Lung (tissue), 12 donors: ENCODE measurements around the gene DDOST. TPM values are rescaled to one million over a fixed set of nuclear protein-coding genes. Genes with fewer than 3 reads are reported as not detected.
A peak's percentile ranks its signal among the peaks of the same experiment; 100 is the strongest.

Experiments
- ATAC-seq: fragments of 200-7000 bp; cut with Tn5 transposase; one replicate; pipeline ENCODE4 v1.9.1; 2020; ENCODE audit warnings: moderate number of reproducible peaks; ENCODE audit not compliant: insufficient read depth, low FRiP score
- DNase-seq, 3 donors: peaks; one replicate each; pipeline ENCODE4 v3.0.0-alpha.2; 2013 to 2017
- H3K27ac ChIP-seq, 2 donors: one replicate each; pipeline ENCODE4 v1.5.1; 2013; ENCODE audit warnings: mild to moderate bottlenecking in 2 of 2, moderate library complexity in 2 of 2, control low read depth in 1 of 2, inconsistent platforms in 1 of 2, low read depth in 1 of 2, low read length in 1 of 2
- H3K27me3 ChIP-seq, 3 donors: one replicate each; pipeline ENCODE4 v1.5.1; 2013; ENCODE audit warnings: low read length in 2 of 3; ENCODE audit not compliant: control insufficient read depth in 3 of 3, insufficient read depth in 3 of 3
- H3K36me3 ChIP-seq, 4 donors: one replicate each; pipeline ENCODE4 v1.5.1; 2013; ENCODE audit warnings: low read length in 4 of 4, mild to moderate bottlenecking in 1 of 4, moderate library complexity in 1 of 4; ENCODE audit not compliant: control insufficient read depth in 4 of 4, insufficient read depth in 4 of 4
- H3K4me1 ChIP-seq, 5 donors: one replicate each; pipeline ENCODE4 v1.5.1; 2013; ENCODE audit warnings: low read length in 5 of 5, mild to moderate bottlenecking in 2 of 5, moderate library complexity in 1 of 5; ENCODE audit not compliant: control insufficient read depth in 5 of 5, insufficient read depth in 5 of 5
- H3K4me3 ChIP-seq: one replicate; pipeline ENCODE4 v1.5.1; 2013; ENCODE audit warnings: mild to moderate bottlenecking, control low read depth, moderate library complexity
- H3K9ac ChIP-seq, 2 donors: one replicate each; pipeline ENCODE4 v1.5.1; 2013; ENCODE audit warnings: low read length in 2 of 2, control low read depth in 1 of 2; ENCODE audit not compliant: insufficient read depth in 1 of 2
- H3K9me3 ChIP-seq, 4 donors: one replicate each; pipeline ENCODE4 v1.5.1; 2013; ENCODE audit warnings: low read length in 3 of 4, mild to moderate bottlenecking in 1 of 4, moderate library complexity in 1 of 4; ENCODE audit not compliant: control insufficient read depth in 4 of 4, insufficient read depth in 3 of 4
- WGBS, 2 donors: extraction: QIAGEN DNeasy Blood & Tissue Kit; methylation state at CpG; one replicate each; pipeline ENCODE4 v1.1.7; 2013; 5-methylcytosine and 5-hydroxymethylcytosine counted together
- polyA plus RNA-seq, 2 donors: library from polyadenylated mRNA; stranded (reverse); fragments of 200-250 nt; gene quantifications; one replicate each; pipeline ENCODE4 v1.2.1, GENCODE V29; 2013
- total RNA-seq, 2 donors: library from RNA; depleted of rRNA in 1 of 2; stranded (reverse); fragments of >200 nt in 1 of 2; gene quantifications; one replicate each; pipeline ENCODE4 v1.2.1, GENCODE V29; 2014 to 2021
- TF ChIP-seq, protein P1 (sequence below): IDR thresholded peaks from 2 replicates; pipeline ENCODE4 v1.5.1; 2012; ENCODE audit warnings: mild to moderate bottlenecking; ENCODE audit errors: control extremely low read depth, extremely low read depth
- donor health status: control.
- donor health status: control.
- donor health status: Bipolar disorder and iron deficiency.
- donor health status: healthy.
- donor health status: DM: yes; HTN: yes; CAD: no.

DDOST gene
- total and polyA plus RNA-seq, 4 donors = 121 to 304 (median 228) TPM

- Histone ChIP-seq H3K4me1 (no peaks in the 10 kb centered on the region), H3K9me3 (no peaks in the 10 kb centered on the region), H3K36me3 (peaks cover 0 to 4% (median 0%) of the 10 kb centered on the region in 4 donors), H3K27me3 (no peaks in the 10 kb centered on the region), H3K9ac (no peak overlapping the region), H3K27ac (no peak overlapping the region), H3K4me3 (no peak overlapping the region)
- no peak for ATAC-seq
- WGBS, 2 donors = 89 to 90% methylated on average over 4 of the region's 4 CpGs
- TF ChIP-seq, protein P1, sequence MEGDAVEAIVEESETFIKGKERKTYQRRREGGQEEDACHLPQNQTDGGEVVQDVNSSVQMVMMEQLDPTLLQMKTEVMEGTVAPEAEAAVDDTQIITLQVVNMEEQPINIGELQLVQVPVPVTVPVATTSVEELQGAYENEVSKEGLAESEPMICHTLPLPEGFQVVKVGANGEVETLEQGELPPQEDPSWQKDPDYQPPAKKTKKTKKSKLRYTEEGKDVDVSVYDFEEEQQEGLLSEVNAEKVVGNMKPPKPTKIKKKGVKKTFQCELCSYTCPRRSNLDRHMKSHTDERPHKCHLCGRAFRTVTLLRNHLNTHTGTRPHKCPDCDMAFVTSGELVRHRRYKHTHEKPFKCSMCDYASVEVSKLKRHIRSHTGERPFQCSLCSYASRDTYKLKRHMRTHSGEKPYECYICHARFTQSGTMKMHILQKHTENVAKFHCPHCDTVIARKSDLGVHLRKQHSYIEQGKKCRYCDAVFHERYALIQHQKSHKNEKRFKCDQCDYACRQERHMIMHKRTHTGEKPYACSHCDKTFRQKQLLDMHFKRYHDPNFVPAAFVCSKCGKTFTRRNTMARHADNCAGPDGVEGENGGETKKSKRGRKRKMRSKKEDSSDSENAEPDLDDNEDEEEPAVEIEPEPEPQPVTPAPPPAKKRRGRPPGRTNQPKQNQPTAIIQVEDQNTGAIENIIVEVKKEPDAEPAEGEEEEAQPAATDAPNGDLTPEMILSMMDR = no peak
- no peak for DNase-seq
Measured at GRCh38 chr1:20672265-20672632, 11.1 kb upstream of the DDOST start.

DNA sequence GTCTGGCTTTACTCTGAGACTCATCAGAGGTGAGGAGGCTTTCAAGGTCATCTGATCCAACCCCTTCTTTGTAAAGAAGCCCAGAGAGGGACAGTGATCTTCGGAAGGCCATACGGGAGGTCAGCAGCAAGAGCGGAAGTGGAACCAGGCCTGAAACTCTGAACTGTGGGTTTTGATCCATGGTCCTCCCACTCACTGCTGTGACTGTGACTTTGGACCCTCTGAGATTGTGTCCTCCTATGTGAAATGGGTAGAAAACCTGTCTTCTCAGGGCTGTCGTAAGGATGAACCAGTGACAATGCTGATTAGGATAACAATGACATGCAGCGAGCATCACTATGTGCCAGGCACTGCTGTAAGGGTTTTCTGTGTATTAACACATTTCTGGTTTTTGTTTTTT, 9.8 kb upstream of the DDOST start:
- Histone ChIP-seq H3K36me3 (peaks cover 0 to 4% (median 0%) of the 10 kb centered on the region in 4 donors), H3K27me3 (no peaks in the 10 kb centered on the region), H3K9me3 (no peaks in the 10 kb centered on the region), H3K4me1 (peaks cover 0 to 2% (median 0%) of the 10 kb centered on the region in 5 donors), H3K9ac (no peak overlapping the region), H3K4me3 (no peak overlapping the region), H3K27ac (no peak overlapping the region)
- 90 to 91% methylated on average over 5 of the region's 5 CpGs for WGBS, 2 donors
- TF ChIP-seq, protein P1 = no peak
- DNase-seq (no peak), ATAC-seq (no peak)

DNA sequence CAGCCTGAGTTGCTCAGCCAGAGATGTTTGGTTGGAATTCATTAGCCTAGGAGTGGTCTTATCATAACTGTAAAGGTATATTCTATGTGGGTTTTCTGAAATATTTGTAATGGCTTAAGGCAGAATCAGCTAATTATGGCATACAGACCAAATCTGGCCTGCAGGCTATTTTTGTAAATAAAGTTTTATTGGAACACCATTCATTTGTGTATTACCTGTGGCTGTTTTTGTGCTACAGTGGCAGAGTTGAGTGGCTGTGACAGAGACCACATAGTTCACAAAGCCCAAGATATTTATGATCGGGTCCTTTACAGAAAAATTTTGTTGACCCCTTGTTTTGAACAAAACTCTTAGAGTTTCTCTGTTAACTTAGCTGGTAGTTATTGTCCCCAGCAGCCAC, 7.4 kb upstream of the DDOST start:
- Histone ChIP-seq H3K36me3 (peaks cover 0 to 4% (median 0%) of the 10 kb centered on the region in 4 donors), H3K27me3 (no peaks in the 10 kb centered on the region), H3K4me3 (no peak overlapping the region), H3K4me1 (peaks cover 0 to 2% (median 0%) of the 10 kb centered on the region in 5 donors), H3K9me3 (no peaks in the 10 kb centered on the region), H3K9ac (no peak overlapping the region), H3K27ac (no peak overlapping the region)
- WGBS, 2 donors = 97 to 98% methylated on average over 1 of the region's 1 CpG
- TF ChIP-seq, protein P1 = no peak
- no peak for ATAC-seq
- DNase-seq = no peak

- TF ChIP-seq, protein P1 = no peak
- WGBS, 2 donors = 100% methylated on average over 1 of the region's 1 CpG
- Histone ChIP-seq H3K9ac (no peak overlapping the region), H3K36me3 (peaks cover 0 to 4% (median 0%) of the 10 kb centered on the region in 4 donors), H3K27ac (peak overlapping the region in 1 of 2 donors; percentile 5), H3K27me3 (no peaks in the 10 kb centered on the region), H3K4me1 (peaks cover 0 to 6% (median 4%) of the 10 kb centered on the region in 5 donors), H3K9me3 (no peaks in the 10 kb centered on the region), H3K4me3 (no peak overlapping the region)
- ATAC-seq (no peak), DNase-seq (no peak)
Measured at GRCh38 chr1:20666804-20667203, 5.6 kb upstream of the DDOST start.
